ENCODE data around the gene UBXN10. TPM values are rescaled to one million over a fixed set of nuclear protein-coding genes. Genes with fewer than 3 reads are reported as not detected.
A peak's percentile ranks its signal among the peaks of the same experiment; 100 is the strongest.

The UBXN10 gene
- 0.49 TPM for total RNA-seq (ENCODE audit: unreplicated experiment)
- long read RNA-seq, result 0 reads

DNA sequence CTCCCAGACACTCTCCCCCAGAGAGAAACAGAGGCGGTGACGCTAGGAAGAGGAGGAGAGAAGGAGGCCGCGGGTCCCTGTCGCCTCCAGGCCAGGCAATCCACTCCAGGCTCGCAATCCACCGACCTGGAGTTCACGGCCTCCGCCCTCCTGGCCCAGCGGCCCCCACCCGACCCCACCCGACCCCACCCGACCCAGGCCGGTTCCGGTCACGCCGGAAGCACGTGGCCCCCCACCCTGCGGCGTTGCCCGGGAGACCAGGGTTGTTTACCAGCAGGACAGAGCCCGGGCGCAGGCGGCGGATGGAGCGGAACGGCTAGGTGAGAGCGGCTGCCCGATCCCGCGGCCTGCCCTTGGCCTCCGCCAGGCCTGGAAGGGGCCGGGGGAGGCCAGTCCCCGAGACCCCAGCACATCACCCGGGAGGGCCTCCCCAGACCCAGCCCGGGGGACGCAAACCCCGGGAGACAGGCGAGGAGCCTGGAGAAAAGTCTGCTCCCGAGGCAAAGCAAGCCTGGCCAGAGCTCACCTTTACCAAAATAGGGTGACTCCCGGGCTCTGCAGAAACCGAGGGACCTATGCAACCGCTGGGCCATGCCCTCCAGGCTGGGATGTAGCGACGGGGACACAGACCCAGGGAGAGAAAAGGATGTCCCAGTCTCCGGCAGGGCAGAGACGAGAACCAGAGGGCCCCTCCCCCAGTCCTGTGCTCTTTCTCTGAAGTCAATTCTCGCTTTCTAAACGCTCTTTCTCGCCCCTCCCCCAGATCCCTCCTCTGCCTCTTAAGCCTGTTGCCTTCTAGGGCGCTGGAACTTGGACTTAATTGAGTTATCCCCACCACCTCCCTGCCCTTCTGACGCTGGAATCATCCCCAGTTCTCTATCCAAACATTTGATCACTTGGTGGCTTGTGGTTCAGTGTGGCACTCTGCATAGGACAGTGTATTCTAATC lies at the start of gene UBXN10, which contains the start of gene PLA2G2C:
UBXN10 (plus strand) TSS at position 263 of the 949 bp plus-strand sequence. CDS start 4,466 bp downstream, outside the sequence.
PLA2G2C (minus strand) TSS at position 685 of the 949 bp plus-strand sequence. CDS start 9,155 bp downstream, outside the sequence.
- H3K27ac Mint-ChIP-seq (ENCODE audit: unreplicated experiment), result peak within 1 kb of the TSS; percentile 44
- H3K36me3 Mint-ChIP-seq (ENCODE audit: unreplicated experiment), result no peaks in the 10 kb centered on the region
- H3K4me1 Mint-ChIP-seq (ENCODE audit: low read depth, unreplicated experiment), result peaks cover 6% of the 10 kb centered on the region
- peaks cover 6% of the 10 kb centered on the region for H3K27me3 Mint-ChIP-seq (ENCODE audit: unreplicated experiment)
- H3K4me3 Mint-ChIP-seq (ENCODE audit: unreplicated experiment), result peak within 1 kb of the TSS; percentile 93
- DNase-seq, result peak; percentile 82
- no peak for TF ChIP-seq CTCF (IDR thresholded peaks at IDR 0.05; ENCODE audit: partially characterized antibody, unreplicated experiment)
- H3K9me3 Mint-ChIP-seq (ENCODE audit: unreplicated experiment), result peaks cover 2% of the 10 kb centered on the region

DNA sequence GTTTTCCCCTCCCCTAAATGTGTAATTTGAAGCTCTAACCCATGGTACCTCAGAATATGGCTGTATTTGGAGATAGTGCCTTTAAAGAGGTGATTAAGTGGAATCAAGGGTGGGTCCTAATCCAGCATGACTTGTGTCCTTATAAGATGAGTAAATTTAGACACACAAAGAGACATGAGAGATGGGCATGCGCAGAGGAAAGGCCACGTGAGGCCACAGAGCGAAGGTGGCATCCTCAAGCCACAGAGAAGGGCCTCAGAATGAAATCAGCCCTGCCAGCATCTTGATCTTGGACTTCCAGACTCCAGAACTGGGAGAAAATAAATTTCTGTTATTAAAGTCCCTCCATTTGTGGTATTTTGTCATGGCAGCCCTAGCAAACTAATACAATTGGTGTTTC lies 49.6 kb upstream of the UBXN10 start:
- no peaks in the 10 kb centered on the region for H3K36me3 Mint-ChIP-seq (ENCODE audit: unreplicated experiment)
- no peak overlapping the region for H3K27ac Mint-ChIP-seq (ENCODE audit: unreplicated experiment)
- peaks cover 3% of the 10 kb centered on the region for H3K9me3 Mint-ChIP-seq (ENCODE audit: unreplicated experiment)
- DNase-seq, result no peak
- TF ChIP-seq CTCF (IDR thresholded peaks at IDR 0.05; ENCODE audit: partially characterized antibody, unreplicated experiment), result no peak
- H3K27me3 Mint-ChIP-seq (ENCODE audit: unreplicated experiment), result peaks cover 4% of the 10 kb centered on the region
- H3K4me3 Mint-ChIP-seq (ENCODE audit: unreplicated experiment), result no peak overlapping the region
- no peaks in the 10 kb centered on the region for H3K4me1 Mint-ChIP-seq (ENCODE audit: low read depth, unreplicated experiment)

- DNase-seq, result no peak
- TF ChIP-seq CTCF (IDR thresholded peaks at IDR 0.05; ENCODE audit: partially characterized antibody, unreplicated experiment), result no peak
- Mint-ChIP-seq H3K36me3 (ENCODE audit: unreplicated experiment) (no peaks in the 10 kb centered on the region), H3K4me1 (ENCODE audit: low read depth, unreplicated experiment) (no peaks in the 10 kb centered on the region), H3K4me3 (ENCODE audit: unreplicated experiment) (no peak overlapping the region), H3K9me3 (ENCODE audit: unreplicated experiment) (peaks cover 2% of the 10 kb centered on the region), H3K27ac (ENCODE audit: unreplicated experiment) (no peak overlapping the region), H3K27me3 (ENCODE audit: unreplicated experiment) (peaks cover 4% of the 10 kb centered on the region)
These were observed 48.8 kb upstream of the UBXN10 start for GRCh38 chr1:20137055-20137454.

DNA sequence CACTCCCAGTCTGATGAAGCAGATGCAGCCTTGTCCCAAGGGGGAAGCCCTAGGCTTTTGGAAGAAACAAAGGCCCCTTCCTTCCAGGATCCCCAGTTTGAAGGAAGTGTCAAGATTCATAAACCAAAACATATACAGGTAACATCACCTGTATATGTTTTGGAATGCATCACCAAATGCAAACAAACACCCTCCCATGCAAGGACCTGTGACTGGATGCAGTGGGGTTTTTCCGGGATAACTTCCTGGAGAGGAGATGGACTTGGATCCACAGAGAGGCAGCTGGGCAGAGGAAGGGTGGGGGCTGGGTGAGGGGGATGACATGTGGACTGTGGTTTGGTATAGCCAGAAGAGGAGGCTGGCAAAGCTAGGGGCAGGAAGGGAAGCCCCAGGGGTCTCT lies 48.3 kb upstream of the UBXN10 start:
- peaks cover 4% of the 10 kb centered on the region for H3K27me3 Mint-ChIP-seq (ENCODE audit: unreplicated experiment)
- no peaks in the 10 kb centered on the region for H3K36me3 Mint-ChIP-seq (ENCODE audit: unreplicated experiment)
- no peak overlapping the region for H3K4me3 Mint-ChIP-seq (ENCODE audit: unreplicated experiment)

More for the DNA sequence above, 48.3 kb upstream of the UBXN10 start:
- Mint-ChIP-seq H3K27ac (ENCODE audit: unreplicated experiment) (no peak overlapping the region), H3K9me3 (ENCODE audit: unreplicated experiment) (peaks cover 2% of the 10 kb centered on the region), H3K4me1 (ENCODE audit: low read depth, unreplicated experiment) (no peaks in the 10 kb centered on the region)
- DNase-seq, result no peak
- no peak for TF ChIP-seq CTCF (IDR thresholded peaks at IDR 0.05; ENCODE audit: partially characterized antibody, unreplicated experiment)
